ENCODE data around the gene SEMA6B. TPM values are rescaled to one million over a fixed set of nuclear protein-coding genes. Genes with fewer than 3 reads are reported as not detected.

Gene SEMA6B
- polyA plus RNA-seq, 6 donors from 2014 or later: not detected

- peak overlapping the region in 2 of 8 donors; percentile 29 to 77 for H3K4me3 Mint-ChIP-seq
- no peaks in the 10 kb centered on the region for H3K4me1 Mint-ChIP-seq
- no peaks in the 10 kb centered on the region for H3K27me3 Mint-ChIP-seq
- no peaks in the 10 kb centered on the region for H3K36me3 Mint-ChIP-seq
- peak overlapping the region in 1 of 6 donors; percentile 43 for H3K27ac Mint-ChIP-seq
- H3K9me3 Mint-ChIP-seq: no peaks in the 10 kb centered on the region
- DNase-seq (no peak), ATAC-seq (ENCODE audit: low read depth in 2 of 2) (no peak)
These were observed 60.2 kb downstream of the SEMA6B start for GRCh38 chr19:4499318-4499717.

GRCh38 chr19:4498694-4499093 is 60.8 kb downstream of the SEMA6B start:
- no peaks in the 10 kb centered on the region for H3K36me3 Mint-ChIP-seq
- H3K27me3 Mint-ChIP-seq: no peaks in the 10 kb centered on the region
- no peak overlapping the region for H3K4me3 Mint-ChIP-seq
- ATAC-seq (ENCODE audit: low read depth in 2 of 2): no peak
- H3K9me3 Mint-ChIP-seq: no peaks in the 10 kb centered on the region
- no peak overlapping the region for H3K27ac Mint-ChIP-seq
- no peak for DNase-seq
- no peaks in the 10 kb centered on the region for H3K4me1 Mint-ChIP-seq

GRCh38 chr19:4497770-4498389 is 61.6 kb downstream of the SEMA6B start:
- Mint-ChIP-seq H3K36me3 (no peaks in the 10 kb centered on the region), H3K27ac (no peak overlapping the region), H3K9me3 (no peaks in the 10 kb centered on the region), H3K4me3 (no peak overlapping the region), H3K27me3 (no peaks in the 10 kb centered on the region), H3K4me1 (no peaks in the 10 kb centered on the region)
- DNase-seq (no peak), ATAC-seq (ENCODE audit: low read depth in 2 of 2) (no peak)

- H3K27ac Mint-ChIP-seq: no peak overlapping the region
- no peak overlapping the region for H3K4me3 Mint-ChIP-seq
- no peak for DNase-seq
- H3K4me1 Mint-ChIP-seq: no peaks in the 10 kb centered on the region
- H3K27me3 Mint-ChIP-seq: no peaks in the 10 kb centered on the region
- no peak for ATAC-seq (ENCODE audit: low read depth in 2 of 2)
- H3K36me3 Mint-ChIP-seq: no peaks in the 10 kb centered on the region
- H3K9me3 Mint-ChIP-seq: no peaks in the 10 kb centered on the region
These were observed 63.2 kb downstream of the SEMA6B start for GRCh38 chr19:4496304-4496703.

- Mint-ChIP-seq H3K27ac (no peak overlapping the region), H3K4me3 (peak overlapping the region in 1 of 8 donors; percentile 29)
These were observed 64.0 kb downstream of the SEMA6B start for GRCh38 chr19:4495471-4495870.

GRCh38 chr19:4494691-4495064 is 64.8 kb downstream of the SEMA6B start:
- H3K27ac Mint-ChIP-seq: peak overlapping the region in 1 of 6 donors; percentile 52
- ATAC-seq (ENCODE audit: low read depth in 2 of 2) (no peak), DNase-seq (no peak)
- no peak overlapping the region for H3K4me3 Mint-ChIP-seq
- peaks cover 0 to 4% of the 10 kb centered on the region in 2 donors for H3K36me3 Mint-ChIP-seq
- no peaks in the 10 kb centered on the region for H3K9me3 Mint-ChIP-seq
- H3K27me3 Mint-ChIP-seq: no peaks in the 10 kb centered on the region
- H3K4me1 Mint-ChIP-seq: no peaks in the 10 kb centered on the region

More at GRCh38 chr19:4495471-4495870, 64.0 kb downstream of the SEMA6B start:
- Mint-ChIP-seq H3K27me3 (no peaks in the 10 kb centered on the region), H3K9me3 (no peaks in the 10 kb centered on the region), H3K36me3 (peaks cover 0 to 2% of the 10 kb centered on the region in 2 donors), H3K4me1 (no peaks in the 10 kb centered on the region)
- no peak for DNase-seq
- no peak for ATAC-seq (ENCODE audit: low read depth in 2 of 2)

- no peak overlapping the region for H3K4me3 Mint-ChIP-seq
These were observed 65.4 kb downstream of the SEMA6B start for GRCh38 chr19:4493929-4494690.

GRCh38 chr19:4493104-4493928 is 66.2 kb downstream of the SEMA6B start:
- Mint-ChIP-seq H3K4me1 (peaks cover 0 to 2% (median 0%) of the 10 kb centered on the region in 3 donors), H3K36me3 (peaks cover 0 to 4% of the 10 kb centered on the region in 2 donors), H3K27me3 (no peaks in the 10 kb centered on the region), H3K9me3 (no peaks in the 10 kb centered on the region), H3K4me3 (no peak overlapping the region), H3K27ac (no peak overlapping the region)
- DNase-seq (no peak), ATAC-seq (ENCODE audit: low read depth in 2 of 2) (no peak)

More at GRCh38 chr19:4493929-4494690, 65.4 kb downstream of the SEMA6B start:
- H3K36me3 Mint-ChIP-seq: peaks cover 0 to 4% of the 10 kb centered on the region in 2 donors
- ATAC-seq (ENCODE audit: low read depth in 2 of 2): no peak
- no peaks in the 10 kb centered on the region for H3K4me1 Mint-ChIP-seq
- no peak overlapping the region for H3K27ac Mint-ChIP-seq
- no peaks in the 10 kb centered on the region for H3K9me3 Mint-ChIP-seq
- DNase-seq: no peak
- H3K27me3 Mint-ChIP-seq: no peaks in the 10 kb centered on the region

Other genes starting within 250 kb of the SEMA6B start
- gene STAP2, start 220.9 kb downstream of the SEMA6B start, polyA plus RNA-seq (ENCODE audit: low read depth in 6 of 6): under 1 TPM in 1 of 6 donors, not detected in 5; 0.94 TPM
- 1 to 10 TPM; 4.6 to 6.3 (median 5.4) TPM for gene MPND, start 216.1 kb downstream of the SEMA6B start, polyA plus RNA-seq (ENCODE audit: low read depth in 6 of 6)
- gene SH3GL1, start 159.1 kb downstream of the SEMA6B start, polyA plus RNA-seq (ENCODE audit: low read depth in 6 of 6): 10 to 100 TPM in 5 of 6 donors, 1 to 10 TPM in 1; 4.9 to 18.5 (median 12.7) TPM
- 1 to 10 TPM in 5 of 6 donors, under 1 TPM in 1; 0.14 to 4.8 (median 2.7) TPM for gene CHAF1A, start 157.0 kb downstream of the SEMA6B start, polyA plus RNA-seq (ENCODE audit: low read depth in 6 of 6)
- gene UBXN6, start 101.9 kb downstream of the SEMA6B start, polyA plus RNA-seq (ENCODE audit: low read depth in 6 of 6): 1 to 10 TPM; 3.6 to 9.1 (median 5.6) TPM
- 10 to 100 TPM in 4 of 6 donors, 1 to 10 TPM in 1, under 1 TPM in 1; 0.91 to 22.7 (median 11.5) TPM for gene HDGFL2, start 87.4 kb downstream of the SEMA6B start, polyA plus RNA-seq (ENCODE audit: low read depth in 6 of 6)
- gene PLIN4, start 41.2 kb downstream of the SEMA6B start, polyA plus RNA-seq (ENCODE audit: low read depth in 6 of 6): under 1 TPM in 4 of 6 donors, not detected in 2; 0.04 to 0.21 (median 0.14) TPM
- gene PLIN5, start 24.5 kb downstream of the SEMA6B start, polyA plus RNA-seq (ENCODE audit: low read depth in 6 of 6): under 1 TPM in 1 of 6 donors, not detected in 5; 0.52 TPM
- gene LRG1, start 19.6 kb downstream of the SEMA6B start, polyA plus RNA-seq (ENCODE audit: low read depth in 6 of 6): under 1 TPM in 3 of 6 donors, not detected in 3; 0.12 to 0.58 (median 0.25) TPM
- 10 to 100 TPM in 1 of 6 donors, 1 to 10 TPM in 5; 4.7 to 14.2 (median 8.0) TPM for gene TNFAIP8L1, start 79.8 kb upstream of the SEMA6B start, polyA plus RNA-seq (ENCODE audit: low read depth in 6 of 6)
- gene MYDGF, start 110.7 kb upstream of the SEMA6B start, polyA plus RNA-seq (ENCODE audit: low read depth in 6 of 6): 100 to 1,000 TPM in 1 of 6 donors, 10 to 100 TPM in 5; 80.0 to 105 (median 83.2) TPM
- gene DPP9, start 164.2 kb upstream of the SEMA6B start, polyA plus RNA-seq (ENCODE audit: low read depth in 6 of 6): 10 to 100 TPM; 15.6 to 36.0 (median 17.4) TPM
- gene FEM1A, start 232.1 kb upstream of the SEMA6B start, polyA plus RNA-seq (ENCODE audit: low read depth in 6 of 6): 1 to 10 TPM in 5 of 6 donors, under 1 TPM in 1; 0.84 to 5.0 (median 3.2) TPM

Measured in naive B cell (primary cell).